ENCODE measurements around the gene MYO9B.

GRCh38 chr19:17178291-17178690 lies 102.7 kb downstream of the MYO9B start:
- TF ChIP-seq CTCF (IDR thresholded peaks at IDR 0.05) (no peak), POLR2A (IDR thresholded peaks at IDR 0.05) (no peak)

All from right lobe of liver (tissue), 4 donors.